ENCODE data around the gene PARD3B. TPM values are rescaled to one million over a fixed set of nuclear protein-coding genes. Genes with fewer than 3 reads are reported as not detected.
A peak's percentile ranks its signal among the peaks of the same experiment; 100 is the strongest.

The PARD3B gene
- total RNA-seq, 1 donor from 2014 or later: 4.3 TPM

DNA sequence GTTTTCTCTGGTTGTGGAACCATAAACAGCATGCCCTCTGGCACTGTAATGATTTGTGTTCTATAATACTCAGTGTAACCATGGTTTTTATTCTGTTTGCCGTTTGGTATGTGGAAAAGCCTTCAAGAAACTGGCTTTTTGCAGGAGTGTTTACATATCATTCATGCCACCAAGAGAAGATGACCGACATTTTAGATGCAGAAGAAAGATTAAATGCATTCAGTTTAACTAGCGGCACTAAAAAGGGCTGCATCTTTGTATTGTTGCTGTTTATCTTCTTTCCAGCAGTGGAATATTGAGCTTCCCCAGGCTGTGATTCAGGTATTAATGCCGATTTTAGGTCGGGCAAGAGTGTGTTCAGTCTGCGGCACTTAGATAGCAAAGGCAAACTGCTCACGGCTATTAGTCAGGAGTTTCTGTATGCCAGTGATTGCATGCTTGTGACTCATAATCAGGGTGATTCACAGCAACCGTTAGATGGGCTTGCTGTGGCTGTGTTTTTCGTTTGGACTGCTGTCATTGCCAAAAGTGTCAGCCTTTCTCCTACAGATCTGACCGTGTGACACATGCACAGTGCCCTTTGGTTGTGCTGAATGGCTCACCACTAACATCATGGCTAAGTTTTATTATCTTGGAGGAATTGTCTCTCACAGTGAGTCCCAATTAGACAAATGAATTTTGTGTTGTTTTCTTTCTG lies 479.7 kb downstream of the PARD3B start:
- ATAC-seq: peak; percentile 94

- ATAC-seq: no peak
Observed at GRCh38 chr2:205025580-205026240, 480.4 kb downstream of the PARD3B start.

DNA sequence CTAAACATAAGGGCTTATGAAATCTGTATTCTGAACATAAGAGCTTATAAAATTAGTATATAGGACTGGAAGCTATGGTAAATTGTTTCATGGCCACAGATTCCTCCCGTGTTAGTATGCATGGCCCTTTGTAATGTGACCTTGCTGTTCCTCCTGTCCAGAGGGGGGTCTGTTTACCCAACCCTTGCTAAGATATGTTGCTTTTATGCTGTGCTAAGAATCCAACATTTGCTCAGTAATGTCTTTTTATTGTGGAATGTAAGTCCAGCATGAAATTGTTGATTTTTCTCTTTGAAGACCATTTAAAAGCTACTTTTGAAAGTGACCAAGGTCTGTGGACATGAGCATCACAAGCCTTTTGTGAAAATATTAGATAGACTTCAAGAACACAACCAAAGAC lies 485.4 kb downstream of the PARD3B start:
- no peak for ATAC-seq

- no peak for ATAC-seq
Observed at GRCh38 chr2:205032093-205032551, 486.8 kb downstream of the PARD3B start.

DNA sequence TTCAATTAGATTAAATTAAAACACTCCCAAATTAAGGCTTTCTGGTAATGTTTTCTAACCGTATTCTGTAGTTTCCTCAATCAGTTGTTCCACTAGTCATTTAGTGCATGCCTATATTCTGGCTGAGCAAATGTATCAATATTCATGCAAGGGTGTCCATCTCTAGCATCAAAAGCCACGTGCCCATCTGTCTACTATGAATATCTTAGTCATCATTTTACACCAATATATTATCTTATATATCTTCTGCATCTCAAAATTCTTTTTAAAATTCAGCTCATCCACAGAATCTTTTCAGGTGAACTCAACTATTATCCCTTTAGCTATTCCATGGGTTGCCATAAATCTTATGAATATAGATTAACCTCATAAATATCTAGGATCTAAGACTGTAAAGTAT lies 488.2 kb downstream of the PARD3B start:
- no peak for ATAC-seq

GRCh38 chr2:205034034-205034433 lies 488.8 kb downstream of the PARD3B start:
- ATAC-seq: no peak

DNA sequence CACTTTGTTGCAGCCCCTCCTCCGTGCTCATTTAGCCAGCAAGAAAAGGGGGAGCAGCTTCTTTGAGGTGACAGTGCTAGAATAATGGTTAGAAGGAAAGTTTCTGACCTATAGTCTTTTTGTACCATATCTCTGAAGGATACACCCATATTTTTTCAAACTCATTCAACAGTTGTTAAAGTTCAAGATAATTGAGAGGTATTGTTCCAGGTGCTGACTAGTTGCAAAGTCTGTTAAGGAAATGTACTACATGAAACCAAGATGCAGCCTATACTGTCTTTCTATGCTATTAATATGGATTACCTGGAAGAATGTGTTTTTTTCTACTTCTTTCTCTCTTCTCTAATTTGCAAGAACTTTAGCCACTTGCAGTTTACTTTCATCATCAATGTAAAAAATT lies 495.0 kb downstream of the PARD3B start:
- no peak for ATAC-seq

DNA sequence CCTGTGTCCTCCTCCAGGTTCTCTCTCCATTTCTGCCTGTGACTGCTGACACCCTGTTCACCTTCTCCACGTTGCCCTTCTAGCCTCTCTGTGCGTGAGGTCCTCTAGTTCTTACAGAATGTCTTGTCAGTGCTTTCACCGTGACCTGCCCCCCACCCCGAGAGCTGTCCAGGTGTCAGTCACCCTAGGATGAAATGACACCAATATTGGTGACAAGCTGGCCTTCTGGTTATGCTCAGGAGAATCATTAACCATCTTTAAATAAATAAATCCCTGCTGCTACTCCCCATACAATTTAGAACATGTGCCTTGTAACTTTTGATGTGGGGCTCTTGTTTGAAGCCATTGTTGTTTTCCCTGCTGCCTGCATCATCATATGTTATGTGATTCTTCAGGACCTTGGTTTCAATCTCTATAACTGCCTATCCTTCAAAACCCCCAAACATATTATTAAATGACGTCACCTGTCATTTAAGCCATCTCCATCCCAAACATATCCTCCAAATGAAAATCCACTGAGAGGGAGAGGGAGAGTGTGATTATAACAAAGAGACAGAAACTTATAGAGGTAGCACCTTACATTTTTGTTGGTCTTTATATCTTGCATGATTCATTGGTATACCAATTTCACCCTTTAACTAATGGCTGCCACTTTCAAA lies 496.3 kb downstream of the PARD3B start:
- no peak for ATAC-seq

GRCh38 chr2:205043285-205043684 lies 498.0 kb downstream of the PARD3B start:
- ATAC-seq: no peak

- ATAC-seq: no peak
Observed at GRCh38 chr2:205045706-205046105, 500.4 kb downstream of the PARD3B start.

DNA sequence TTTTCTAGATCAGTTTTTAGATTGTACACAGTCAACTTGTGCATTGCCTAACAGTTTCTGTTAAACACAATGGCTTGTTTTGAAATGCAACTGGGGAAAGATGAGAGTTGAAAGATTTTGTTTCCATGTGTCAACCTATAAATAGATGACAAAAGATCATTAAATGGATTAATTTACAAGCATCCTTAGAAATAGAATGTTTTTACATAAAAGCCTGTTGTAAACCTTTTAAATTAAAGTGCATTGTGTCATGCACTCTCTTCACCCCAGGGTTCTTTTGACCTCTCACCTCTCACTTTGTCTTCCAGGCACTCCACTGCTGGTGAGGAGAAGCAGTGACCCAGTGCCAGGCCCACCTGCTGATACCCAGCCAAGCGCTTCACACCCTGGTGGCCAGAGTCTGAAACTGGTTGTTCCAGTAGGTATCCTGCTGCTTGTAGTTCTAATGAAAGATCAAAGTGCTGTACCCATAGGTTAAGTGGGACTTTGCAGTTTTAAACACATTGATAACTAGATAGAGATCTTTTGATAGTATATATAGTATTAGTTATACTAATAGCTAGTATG lies 502.1 kb downstream of the PARD3B start:
- no peak for ATAC-seq

GRCh38 chr2:205051417-205051816 lies 506.1 kb downstream of the PARD3B start:
- no peak for ATAC-seq

- no peak for ATAC-seq
Observed at GRCh38 chr2:205052781-205053180, 507.5 kb downstream of the PARD3B start.

GRCh38 chr2:205053827-205054410 lies 508.6 kb downstream of the PARD3B start:
- no peak for ATAC-seq

DNA sequence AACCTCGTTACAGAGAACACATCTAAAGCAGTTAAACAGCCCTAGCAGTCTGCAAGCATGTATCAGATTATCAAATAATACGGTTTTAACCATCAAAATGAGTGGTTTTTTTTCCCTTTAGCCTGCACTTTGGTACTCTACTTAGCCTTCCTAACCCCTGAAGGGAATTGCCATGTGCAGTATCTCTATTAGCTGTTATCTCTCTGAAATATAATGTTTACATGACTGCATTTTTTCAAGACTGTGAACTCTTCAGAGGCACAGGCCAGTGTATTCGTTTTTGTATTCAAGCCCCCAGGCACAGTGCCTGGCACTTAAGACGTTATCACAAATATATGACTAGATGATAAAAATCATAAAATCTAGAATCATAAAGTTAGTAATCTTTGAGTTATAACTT lies 509.5 kb downstream of the PARD3B start:
- no peak for ATAC-seq

GRCh38 chr2:205055251-205055650 lies 510.0 kb downstream of the PARD3B start:
- no peak for ATAC-seq

DNA sequence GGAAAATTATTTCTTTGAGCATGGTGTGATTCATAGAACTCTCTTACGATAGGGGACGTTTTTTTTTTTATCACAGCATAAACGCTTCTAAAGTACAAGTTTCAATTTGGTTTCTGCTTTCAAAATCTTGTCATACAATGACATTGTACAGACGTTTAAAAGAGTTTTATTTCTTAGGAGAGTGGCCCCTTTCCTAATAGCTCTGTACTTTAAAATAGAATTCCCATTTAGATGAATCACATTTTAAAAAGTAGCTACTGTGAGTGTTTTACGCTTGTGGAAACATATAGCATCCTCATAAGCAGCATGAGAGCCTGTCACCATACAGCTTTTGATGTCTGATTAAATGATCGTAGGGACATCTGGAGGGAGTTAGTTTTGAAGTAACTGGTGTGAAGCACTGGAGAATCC lies 510.9 kb downstream of the PARD3B start:
- ATAC-seq: no peak

DNA sequence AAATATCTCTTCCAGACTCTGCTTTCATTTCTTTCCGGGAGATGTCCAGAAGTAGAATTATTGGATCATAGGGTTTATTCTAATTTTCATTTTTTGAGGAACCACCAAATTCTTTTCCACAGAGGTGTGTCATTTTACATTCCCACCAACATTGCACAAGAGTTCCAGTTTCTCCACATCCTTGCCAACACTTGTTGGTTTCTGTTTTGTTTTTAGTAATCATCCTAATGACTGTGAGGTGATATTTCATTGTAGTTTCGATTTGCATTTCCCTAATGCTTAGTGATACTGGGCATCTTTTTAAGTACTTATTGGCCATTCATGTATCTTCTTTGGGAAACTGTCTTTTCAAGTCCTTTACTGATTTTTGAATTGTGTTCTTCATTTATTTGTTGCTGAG lies 513.1 kb downstream of the PARD3B start:
- ATAC-seq: no peak

GRCh38 chr2:205060269-205060668 lies 515.0 kb downstream of the PARD3B start:
- peak; percentile 79 for ATAC-seq

DNA sequence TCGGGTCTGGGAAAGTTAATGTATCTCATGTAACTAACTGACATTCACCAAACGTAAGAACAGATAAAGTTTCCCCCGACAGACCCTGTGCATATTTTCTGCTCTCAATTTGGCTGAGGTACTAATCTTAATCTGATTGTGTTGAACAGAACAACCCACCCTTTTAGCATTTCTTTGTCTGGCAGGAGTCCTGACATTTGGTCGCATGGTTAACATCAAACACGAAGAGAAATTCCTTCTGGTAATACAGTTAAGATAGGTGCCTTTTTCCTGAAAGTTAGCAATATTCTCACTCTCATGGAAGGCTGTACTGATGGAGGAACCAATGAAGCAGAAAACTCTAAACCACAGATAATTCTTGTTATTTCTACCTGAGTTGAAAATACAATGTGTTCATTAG lies 520.8 kb downstream of the PARD3B start:
- ATAC-seq: no peak

- ATAC-seq: no peak
Observed at GRCh38 chr2:205069928-205070327, 524.7 kb downstream of the PARD3B start.

GRCh38 chr2:205070889-205071288 lies 525.6 kb downstream of the PARD3B start:
- ATAC-seq: no peak

GRCh38 chr2:205073433-205074020 lies 528.3 kb downstream of the PARD3B start:
- no peak for ATAC-seq

All from esophagus mucosa (tissue), 1 donor.